ENCODE data around the gene PRRC2C. TPM values are rescaled to one million over a fixed set of nuclear protein-coding genes. Genes with fewer than 3 reads are reported as not detected.
A peak's percentile ranks its signal among the peaks of the same experiment; 100 is the strongest.

Gene PRRC2C
- total and polyA plus RNA-seq, 2 of the 4 experiments (the other 2 are of a cell fraction): 54.0 to 58.3 TPM

DNA sequence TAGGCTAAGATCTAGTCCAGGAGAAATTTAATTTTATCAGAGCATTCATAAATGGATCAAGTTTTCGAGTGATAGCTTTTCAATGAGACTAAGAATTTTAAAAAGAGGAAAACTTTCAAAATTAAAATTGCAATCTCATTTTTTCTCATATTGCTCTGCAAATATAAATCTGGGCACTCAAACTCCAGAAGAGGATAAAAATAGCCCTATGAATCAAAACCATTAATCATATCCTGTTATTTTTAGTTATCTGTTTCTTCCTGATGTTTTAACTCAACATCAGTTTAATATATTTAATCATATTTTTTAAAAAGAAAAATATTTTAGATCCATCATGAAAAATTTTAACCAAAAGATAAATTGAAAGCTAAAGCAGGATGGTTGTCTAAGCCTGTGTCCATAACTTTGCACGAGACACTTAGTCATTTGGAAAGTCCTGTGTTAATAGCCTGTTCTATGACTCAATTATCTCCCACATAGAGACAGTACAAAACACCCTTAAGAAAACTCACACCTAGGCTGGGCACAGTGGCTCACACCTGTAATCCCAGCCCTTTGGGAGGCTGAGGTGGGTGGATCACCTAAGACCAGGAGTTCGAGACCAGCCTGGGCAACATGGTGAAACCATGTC lies 17.1 kb upstream of the PRRC2C start:
- peak; percentile 44 for ATAC-seq (ENCODE audit: low read depth)
- H2BK20ac ChIP-seq (ENCODE audit: low read depth, low read length): 0 out of 2 replicates have a peak overlapping the region, but pooled peaks have one; percentile 5
- H2AK5ac ChIP-seq (ENCODE audit: low read depth, low read length): no peak overlapping the region
- intact Hi-C loops (cut with micrococcal nuclease) (no loop called here), in situ Hi-C loops (cut with MboI; ENCODE audit: low sequenced_read_pairs) (no loop called here), dilution Hi-C loops (cut with HindIII; ENCODE audit: low sequenced_read_pairs, unreplicated experiment) (no loop called here)
- no peak overlapping the region for H2AFZ ChIP-seq (replicated peaks; ENCODE audit: low read length, poor library complexity)
- H2BK15ac ChIP-seq (ENCODE audit: low read depth, low read length): no peak overlapping the region
- no peaks in the 10 kb centered on the region for H3K9me3 ChIP-seq (ENCODE audit: control insufficient read depth, insufficient read depth, low read length)
- no peaks in the 10 kb centered on the region for H3K79me1 ChIP-seq (ENCODE audit: low read depth in 1 of 2, low read length in 2 of 2)
- H2BK5ac ChIP-seq (ENCODE audit: low read depth, low read length, poor library complexity, severe bottlenecking): no peak overlapping the region
- no peak overlapping the region for H2AK9ac ChIP-seq (replicated peaks; ENCODE audit: low read depth, low read length, poor library complexity)
- no peak overlapping the region for H3K4me3 ChIP-seq (ENCODE audit: insufficient read depth, low read depth, low read length)
- H3K18ac ChIP-seq (ENCODE audit: low read depth, low read length): no peak overlapping the region
- no peak overlapping the region for H3K4ac ChIP-seq (ENCODE audit: low read depth, low read length)
- no peak overlapping the region for H3K9ac ChIP-seq (ENCODE audit: low read depth, low read length)
- no peak overlapping the region for H4K8ac ChIP-seq (ENCODE audit: low read depth in 2 of 2, low read length in 2 of 2)
- H4K91ac ChIP-seq (ENCODE audit: insufficient read depth, low read depth, low read length): no peak overlapping the region
- no peaks in the 10 kb centered on the region for H3K4me1 ChIP-seq (ENCODE audit: control insufficient read depth, insufficient read depth, low read length)
- H3K27ac ChIP-seq (ENCODE audit: insufficient read depth, low read length): no peak overlapping the region
- H4K5ac ChIP-seq (ENCODE audit: low read depth, low read length): no peak overlapping the region
- H3K4me2 ChIP-seq (ENCODE audit: low read depth, low read length): no peak overlapping the region
- no peaks in the 10 kb centered on the region for H3K36me3 ChIP-seq (ENCODE audit: control insufficient read depth, insufficient read depth, low read length)
- TF ChIP-seq, protein P1, sequence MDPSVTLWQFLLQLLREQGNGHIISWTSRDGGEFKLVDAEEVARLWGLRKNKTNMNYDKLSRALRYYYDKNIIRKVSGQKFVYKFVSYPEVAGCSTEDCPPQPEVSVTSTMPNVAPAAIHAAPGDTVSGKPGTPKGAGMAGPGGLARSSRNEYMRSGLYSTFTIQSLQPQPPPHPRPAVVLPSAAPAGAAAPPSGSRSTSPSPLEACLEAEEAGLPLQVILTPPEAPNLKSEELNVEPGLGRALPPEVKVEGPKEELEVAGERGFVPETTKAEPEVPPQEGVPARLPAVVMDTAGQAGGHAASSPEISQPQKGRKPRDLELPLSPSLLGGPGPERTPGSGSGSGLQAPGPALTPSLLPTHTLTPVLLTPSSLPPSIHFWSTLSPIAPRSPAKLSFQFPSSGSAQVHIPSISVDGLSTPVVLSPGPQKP (IDR thresholded peaks at IDR 0.05; ENCODE audit: borderline replicate concordance, low read depth, low read length): no peak
- TF ChIP-seq SMC3 (IDR thresholded peaks at IDR 0.05; ENCODE audit: low read depth, low read length) (no peak), MAFK (IDR thresholded peaks at IDR 0.05; ENCODE audit: low read depth, low read length) (no peak), RFX5 (IDR thresholded peaks at IDR 0.05; ENCODE audit: low read depth, low read length) (no peak), RCOR1 (IDR thresholded peaks at IDR 0.05; ENCODE audit: insufficient replicate concordance, low read length) (no peak), FOS (IDR thresholded peaks at IDR 0.05; ENCODE audit: low read depth, low read length) (0 out of 2 replicates have a peak, but pooled peaks have one; percentile 11), MXI1 (IDR thresholded peaks at IDR 0.05; ENCODE audit: borderline replicate concordance, low read depth, low read length) (no peak), CEBPB (IDR thresholded peaks at IDR 0.05; ENCODE audit: low read depth, low read length) (no peak), CHD1 (IDR thresholded peaks at IDR 0.05; ENCODE audit: low read depth, low read length) (no peak), BHLHE40 (IDR thresholded peaks at IDR 0.05; ENCODE audit: low read depth, low read length) (peak; percentile 68), POLR2A (IDR thresholded peaks at IDR 0.05; ENCODE audit: low read depth, low read length) (no peak)
- TF ChIP-seq, protein P2, sequence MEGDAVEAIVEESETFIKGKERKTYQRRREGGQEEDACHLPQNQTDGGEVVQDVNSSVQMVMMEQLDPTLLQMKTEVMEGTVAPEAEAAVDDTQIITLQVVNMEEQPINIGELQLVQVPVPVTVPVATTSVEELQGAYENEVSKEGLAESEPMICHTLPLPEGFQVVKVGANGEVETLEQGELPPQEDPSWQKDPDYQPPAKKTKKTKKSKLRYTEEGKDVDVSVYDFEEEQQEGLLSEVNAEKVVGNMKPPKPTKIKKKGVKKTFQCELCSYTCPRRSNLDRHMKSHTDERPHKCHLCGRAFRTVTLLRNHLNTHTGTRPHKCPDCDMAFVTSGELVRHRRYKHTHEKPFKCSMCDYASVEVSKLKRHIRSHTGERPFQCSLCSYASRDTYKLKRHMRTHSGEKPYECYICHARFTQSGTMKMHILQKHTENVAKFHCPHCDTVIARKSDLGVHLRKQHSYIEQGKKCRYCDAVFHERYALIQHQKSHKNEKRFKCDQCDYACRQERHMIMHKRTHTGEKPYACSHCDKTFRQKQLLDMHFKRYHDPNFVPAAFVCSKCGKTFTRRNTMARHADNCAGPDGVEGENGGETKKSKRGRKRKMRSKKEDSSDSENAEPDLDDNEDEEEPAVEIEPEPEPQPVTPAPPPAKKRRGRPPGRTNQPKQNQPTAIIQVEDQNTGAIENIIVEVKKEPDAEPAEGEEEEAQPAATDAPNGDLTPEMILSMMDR (conservative IDR thresholded peaks at IDR 0.05; ENCODE audit: low read depth, low read length): no peak
- H2BK120ac ChIP-seq (ENCODE audit: low read depth, low read length): no peak overlapping the region
- POLR2A ChIA-PET (ENCODE audit: unreplicated experiment): no interaction called here
- H3K14ac ChIP-seq (replicated peaks; ENCODE audit: low read depth, low read length): no peak overlapping the region
- CTCF ChIA-PET: no interaction called here
- BruUV-seq (replicated peaks): no TSS peak
- H3K27me3 ChIP-seq (ENCODE audit: control insufficient read depth, insufficient read depth, low read length): no peaks in the 10 kb centered on the region
- H3K56ac ChIP-seq (ENCODE audit: extremely low read depth, insufficient read depth, low read length): no peak overlapping the region
- no CpG with 5 or more reads among the region's 3 CpGs for WGBS, 2 experiments (ENCODE audit: extremely low coverage in 2 of 2, insufficient read length in 1 of 2)
- H3K23ac ChIP-seq (ENCODE audit: low read depth, low read length): no peak overlapping the region
- peak; percentile 64 for DNase-seq
- 0 out of 2 replicates have a peak, but pooled peaks cover 3% of the 10 kb centered on the region for H3K9me1 ChIP-seq (ENCODE audit: insufficient read depth, low read length)
- H4K20me1 ChIP-seq (ENCODE audit: insufficient read depth, low read length): no peaks in the 10 kb centered on the region

Measured in IMR-90 (cell line).